H1 (cell line): ENCODE data around the gene KCNMA1. TPM values are rescaled to one million over a fixed set of nuclear protein-coding genes. Genes with fewer than 3 reads are reported as not detected.

Experiments used
- CTCF ChIA-PET: fragments of 300-600 bp; sonication (Branson Sonifier 250); formaldehyde crosslinking; loops from one replicate; lab custom pipeline; 2021; ENCODE audit not compliant: partially characterized antibody; lab: Charles Lee
- POLR2A ChIA-PET: fragments of 300-600 bp; sonication (Branson Sonifier 250); formaldehyde crosslinking; loops from one replicate; lab custom pipeline; 2021; ENCODE audit warnings: inconsistent platforms; ENCODE audit not compliant: partially characterized antibody; lab: Charles Lee
- DNase-seq, 2 experiments: peaks; one replicate each; pipeline versions ENCODE4 v3.0.0 to v3.0.0-alpha.2; 2010 to 2022; ENCODE audit warnings: low spot score in 2 of 2, low read depth in 1 of 2, mixed read lengths in 1 of 2
- FAIRE-seq: peaks from 2 replicates; lab custom pipeline; 2011; peaks lifted over from hg19 to GRCh38; lab: Jason Lieb, UNC
- H2AFZ ChIP-seq: 2 replicates; pipeline ENCODE4 v1.8.1; 2012; ENCODE audit warnings: low read length, inconsistent platforms
- H2AK5ac ChIP-seq: 2 replicates; pipeline ENCODE4 v1.6.1; 2013; ENCODE audit warnings: low read depth, low read length
- H2BK120ac ChIP-seq: replicated peaks from 2 replicates; pipeline ENCODE3; 2013; ENCODE audit warnings: low read depth, low read length, inconsistent platforms
- H2BK12ac ChIP-seq: 2 replicates; pipeline ENCODE4 v1.6.1; 2013; ENCODE audit warnings: low read depth, low read length
- H2BK15ac ChIP-seq: 2 replicates; pipeline ENCODE4 v1.6.1; 2013; ENCODE audit warnings: low read length
- H2BK20ac ChIP-seq: 2 replicates; pipeline ENCODE4 v1.6.1; 2013; ENCODE audit warnings: low read length
- H2BK5ac ChIP-seq: 2 replicates; pipeline ENCODE4 v1.6.1; 2013; ENCODE audit warnings: low read depth, low read length
- H3K14ac ChIP-seq: 2 replicates; pipeline ENCODE4 v1.6.1; 2013; ENCODE audit warnings: inconsistent platforms; ENCODE audit not compliant: insufficient read length
- H3K18ac ChIP-seq: 2 replicates; pipeline ENCODE4 v1.6.1; 2013; ENCODE audit warnings: low read length; ENCODE audit errors: extremely low read depth
- H3K23ac ChIP-seq: 2 replicates; pipeline ENCODE4 v1.6.1; 2013; ENCODE audit warnings: inconsistent platforms; ENCODE audit not compliant: insufficient read length
- H3K23me2 ChIP-seq: 2 replicates; pipeline ENCODE4 v1.6.1; 2013; ENCODE audit warnings: low read depth, low read length
- H3K27ac ChIP-seq: 2 replicates; pipeline ENCODE4 v1.6.1; 2011; ENCODE audit warnings: low read depth, low read length, inconsistent platforms
- H3K27me3 ChIP-seq, 4 experiments: replicated peaks in 1 of 4; 1 replicate in 1 of 4; 2 replicates in 3 of 4; pipeline versions ENCODE4 v1.6.1 to v1.8.1; 2011 to 2013; ENCODE audit warnings: low read length in 3 of 4, mild to moderate bottlenecking in 3 of 4, inconsistent platforms in 2 of 4, mixed read lengths in 2 of 4, moderate library complexity in 1 of 4; ENCODE audit not compliant: control insufficient read depth in 3 of 4, insufficient read depth in 3 of 4; ENCODE audit errors: extremely low read depth in 1 of 4
- H3K36me3 ChIP-seq, 4 experiments: 2 replicates each; pipeline versions ENCODE4 v1.6.1 to v1.8.1; 2011 to 2013; ENCODE audit warnings: mild to moderate bottlenecking in 4 of 4, low read length in 3 of 4, moderate library complexity in 2 of 4, control low read depth in 1 of 4, inconsistent platforms in 1 of 4; ENCODE audit not compliant: insufficient read depth in 4 of 4, control insufficient read depth in 2 of 4
- H3K4ac ChIP-seq: replicated peaks from 2 replicates; pipeline ENCODE3; 2013; ENCODE audit warnings: low read length, low read depth, mixed read lengths, inconsistent platforms; ENCODE audit not compliant: insufficient read length
- H3K4me1 ChIP-seq, 4 experiments: replicated peaks in 1 of 4; 1 replicate in 1 of 4; 2 replicates in 3 of 4; pipeline versions ENCODE4 v1.6.1 to v1.8.1; 2011 to 2013; ENCODE audit warnings: low read length in 3 of 4, inconsistent platforms in 2 of 4, mixed read lengths in 1 of 4; ENCODE audit not compliant: insufficient read depth in 4 of 4, control insufficient read depth in 3 of 4
- H3K4me2 ChIP-seq, 2 experiments: 2 replicates each; pipeline versions ENCODE4 v1.6.1 to v1.8.1; 2011 to 2013; ENCODE audit warnings: low read depth in 2 of 2, low read length in 2 of 2, control low read depth in 1 of 2, inconsistent platforms in 1 of 2, mild to moderate bottlenecking in 1 of 2; ENCODE audit not compliant: insufficient read depth in 1 of 2
- H3K4me3 ChIP-seq, 4 experiments: fragments of 200-600, 300-600 bp in 1 of 4; sonication (generic), shearing (Covaris generic), sonication (Bioruptor Twin) in 1 of 4; 2 replicates each; pipeline versions ENCODE4 v1.5.1 to v1.8.1; 2011 to 2016; ENCODE audit warnings: low read length in 4 of 4, low read depth in 3 of 4, control low read depth in 2 of 4, inconsistent platforms in 2 of 4, mild to moderate bottlenecking in 2 of 4, mixed read lengths in 1 of 4, moderate library complexity in 1 of 4; ENCODE audit not compliant: insufficient read depth in 2 of 4; ENCODE audit errors: extremely low read depth in 1 of 4
- H3K56ac ChIP-seq: replicated peaks from 2 replicates; pipeline ENCODE3; 2013; ENCODE audit warnings: low read depth, mild to moderate bottlenecking, mixed read lengths, low read length, inconsistent platforms; ENCODE audit not compliant: insufficient read length
- H3K79me1 ChIP-seq: 2 replicates; pipeline ENCODE4 v1.6.1; 2013; ENCODE audit warnings: low read depth, low read length, control low read depth
- H3K79me2 ChIP-seq, 2 experiments: 2 replicates each; pipeline versions ENCODE4 v1.6.1 to v1.8.1; 2012 to 2013; ENCODE audit warnings: low read length in 2 of 2, mild to moderate bottlenecking in 2 of 2, inconsistent platforms in 1 of 2; ENCODE audit not compliant: insufficient read depth in 2 of 2, control insufficient read depth in 1 of 2
- H3K9ac ChIP-seq, 4 experiments: replicated peaks in 1 of 4; 1 replicate in 1 of 4; 2 replicates in 3 of 4; pipeline versions ENCODE4 v1.6.1 to v1.8.1; 2011 to 2013; ENCODE audit warnings: low read depth in 3 of 4, low read length in 3 of 4, control low read depth in 2 of 4, mild to moderate bottlenecking in 2 of 4, moderate library complexity in 2 of 4, inconsistent platforms in 1 of 4; ENCODE audit errors: extremely low read depth in 1 of 4
- H3K9me3 ChIP-seq, 2 experiments: 2 replicates each; pipeline versions ENCODE4 v1.6.1 to v1.8.1; 2012 to 2013; ENCODE audit warnings: mild to moderate bottlenecking in 2 of 2, moderate library complexity in 2 of 2, control low read depth in 1 of 2, inconsistent platforms in 1 of 2, low read depth in 1 of 2, low read length in 1 of 2, mixed read lengths in 1 of 2; ENCODE audit not compliant: insufficient read depth in 2 of 2
- H4K20me1 ChIP-seq, 2 experiments: replicated peaks in 1 of 2; 2 replicates each; pipeline versions ENCODE3 to v1.8.1; 2011 to 2013; ENCODE audit warnings: inconsistent platforms in 2 of 2, low read length in 2 of 2, mild to moderate bottlenecking in 1 of 2; ENCODE audit not compliant: insufficient read depth in 2 of 2, control insufficient read depth in 1 of 2
- H4K5ac ChIP-seq: 2 replicates; pipeline ENCODE4 v1.6.1; 2013; ENCODE audit warnings: low read length, low read depth, mixed read lengths, inconsistent platforms; ENCODE audit not compliant: insufficient read length
- H4K8ac ChIP-seq: 2 replicates; pipeline ENCODE4 v1.8.0; 2013; ENCODE audit warnings: mild to moderate bottlenecking, moderate library complexity, low read length, inconsistent platforms; ENCODE audit not compliant: insufficient read depth; ENCODE audit errors: extremely low read depth
- H4K91ac ChIP-seq: replicated peaks from 2 replicates; pipeline ENCODE3; 2013; ENCODE audit warnings: low read length, mixed read lengths, inconsistent platforms; ENCODE audit not compliant: insufficient read length
- ATF3 ChIP-seq: IDR thresholded peaks from 2 replicates; pipeline ENCODE4 v1.6.1; 2011; ENCODE audit warnings: low read depth, mild to moderate bottlenecking, low read length; ENCODE audit not compliant: insufficient read depth
- BCL11A ChIP-seq, 2 experiments: IDR thresholded peaks; one replicate each; pipeline ENCODE4 v1.6.1; 2011; ENCODE audit warnings: low read depth in 2 of 2, low read length in 2 of 2, mild to moderate bottlenecking in 2 of 2
- CHD2 ChIP-seq: IDR thresholded peaks from 2 replicates; pipeline ENCODE4 v1.6.1; 2012; ENCODE audit warnings: low read length, improper control_type of control experiment
- FOSL1 ChIP-seq: IDR thresholded peaks from 2 replicates; pipeline ENCODE4 v1.6.1; 2011; ENCODE audit warnings: mild to moderate bottlenecking, low read depth, low read length, moderate library complexity; ENCODE audit not compliant: insufficient read depth
- GABPA ChIP-seq: IDR thresholded peaks from 2 replicates; pipeline ENCODE4 v1.6.1; 2011; ENCODE audit warnings: mild to moderate bottlenecking, low read length, moderate library complexity, borderline replicate concordance; ENCODE audit not compliant: insufficient read depth
- SP4 ChIP-seq: IDR thresholded peaks from 2 replicates; pipeline ENCODE4 v1.6.1; 2012; ENCODE audit warnings: low read length, inconsistent platforms
- TAF1 ChIP-seq: IDR thresholded peaks from 2 replicates; pipeline ENCODE4 v1.6.1; 2011; ENCODE audit warnings: mild to moderate bottlenecking, low read depth, low read length
- TAF7 ChIP-seq: optimal IDR thresholded peaks from 2 replicates; pipeline ENCODE3; 2011; ENCODE audit warnings: low read depth, mild to moderate bottlenecking, inconsistent platforms, low read length, moderate library complexity, borderline replicate concordance
- WGBS, 2 experiments: shearing (Covaris generic) in 1 of 2; methylation state at CpG; one replicate each; pipeline versions ENCODE4 v1.1.6 to v1.1.7; 2013 to 2015; ENCODE audit warnings: low lambda C conversion rate in 2 of 2, mixed read lengths in 2 of 2, inconsistent platforms in 1 of 2, low coverage in 1 of 2, missing lambda C conversion rate in 1 of 2; ENCODE audit not compliant: insufficient replicate concordance in 2 of 2, insufficient coverage in 1 of 2, insufficient read length in 1 of 2; ENCODE audit errors: extremely low coverage in 1 of 2, missing lambda C conversion rate in 1 of 2; 5-methylcytosine and 5-hydroxymethylcytosine counted together
- polyA plus RNA-seq, 7 experiments: library from polyadenylated mRNA; depleted of rRNA in 3 of 7; stranded (reverse) in 5 of 7; unstranded in 2 of 7; fragments of >200 nt in 5 of 7; fragments of 200-250 nt in 2 of 7; gene quantifications; 1 replicate in 5 of 7; 2 replicates in 1 of 7; 4 replicates in 1 of 7; pipeline versions ENCODE4 v1.2.1 to v1.2.3, GENCODE V29; 2011 to 2013; ENCODE audit warnings: missing spikeins in 2 of 7, mixed read lengths in 2 of 7
- total RNA-seq: library from RNA; stranded (reverse); fragmentation: NEBNext Ultra II Directional; extraction: Animal tissue kit (Norgen Biotek cat#: 25700); gene quantifications from 2 replicates; pipeline ENCODE4 v1.2.1, GENCODE V29; 2021

Gene KCNMA1
- total and polyA plus RNA-seq, 2 of the 8 experiments (the other 6 are each of a cell fraction or from before 2014, with no cell fraction given): 10.2 to 11.1 TPM

- ChIA-PET POLR2A (interaction anchor here (0.7 kb wide), 1 partner anchor 1994 kb away, joined by 3 read pairs; no protein-coding TSS in a partner anchor), CTCF (interaction anchor here (0.9 to 1.3 kb wide), 7 partner anchors 10 to 287 kb away, joined by 3 to 6 read pairs (median 5); no protein-coding TSS in a partner anchor)
- H4K91ac ChIP-seq: no peak overlapping the region
- H4K8ac ChIP-seq: no peak overlapping the region
- H3K79me2 ChIP-seq: no peaks in the 10 kb centered on the region
- no peak overlapping the region for H2BK20ac ChIP-seq
- H4K5ac ChIP-seq: no peak overlapping the region
- no peaks in the 10 kb centered on the region for H4K20me1 ChIP-seq
- H3K14ac ChIP-seq: no peak overlapping the region
- no peak overlapping the region for H2BK5ac ChIP-seq
- H2BK12ac ChIP-seq: no peak overlapping the region
- peaks cover 0 to 5% (median 2%) of the 10 kb centered on the region in 4 experiments; a peak in 3 of 7 replicates for H3K4me1 ChIP-seq
- H3K79me1 ChIP-seq: no peaks in the 10 kb centered on the region
- H3K23me2 ChIP-seq: no peaks in the 10 kb centered on the region
- H3K4me3 ChIP-seq: no peak overlapping the region
- no peak overlapping the region for H3K27ac ChIP-seq
- H3K18ac ChIP-seq: no peak overlapping the region
- H2AK5ac ChIP-seq: no peak overlapping the region
- no peak overlapping the region for H3K9ac ChIP-seq
- H2BK120ac ChIP-seq: no peak overlapping the region
- H3K4ac ChIP-seq: no peak overlapping the region
- H2AFZ ChIP-seq: no peak overlapping the region
- H3K4me2 ChIP-seq: no peak overlapping the region
- no peak for FAIRE-seq
- H2BK15ac ChIP-seq: no peak overlapping the region
- H3K27me3 ChIP-seq: peaks cover 0 to 1% (median 0%) of the 10 kb centered on the region in 4 experiments; a peak in 1 of 7 replicates
- no peaks in the 10 kb centered on the region for H3K36me3 ChIP-seq
- DNase-seq: no peak
- H3K56ac ChIP-seq: no peak overlapping the region
- no peaks in the 10 kb centered on the region for H3K9me3 ChIP-seq
- H3K23ac ChIP-seq: no peak overlapping the region
- 72% methylated on average over 4 of the region's 4 CpGs; no CpG with 5 or more reads in 1 of the 2 experiments for WGBS, 2 experiments
- TF ChIP-seq CHD2: no peak
- no peak for TF ChIP-seq TAF7
- TF ChIP-seq BCL11A (IDR thresholded peaks at IDR 0.05; ENCODE audit: low read depth in 2 of 2, low read length in 2 of 2): no peak
- TF ChIP-seq ATF3: no peak
- no peak for TF ChIP-seq FOSL1
- TF ChIP-seq SP4: no peak
- TF ChIP-seq GABPA: no peak
- no peak for TF ChIP-seq TAF1
Observed at GRCh38 chr10:77452952-77453564, 184.6 kb downstream of the KCNMA1 start.
